BJ (cell line): Measurements from ENCODE around the gene TSPAN5. TPM values are rescaled to one million over a fixed set of nuclear protein-coding genes. Genes with fewer than 3 reads are reported as not detected.
"Not testable (repeated sequence)": the region's sequence is repeated elsewhere in the genome, so short reads cannot be mapped to it uniquely, and the experiment has no call there.

Source experiments
- CTCF ChIA-PET: fragments of 350-600 bp; formaldehyde crosslinking; extraction: SDS; loops from one replicate; lab custom pipeline; 2021; ENCODE audit warnings: antibody characterized with exemption, inconsistent platforms; lab: Yijun Ruan, JAX
- POLR2A ChIA-PET: fragments of 300-600 bp; sonication (Branson Sonifier 250); formaldehyde crosslinking; extraction: SDS; loops from one replicate; lab custom pipeline; 2021; ENCODE audit warnings: antibody characterized with exemption; lab: Charles Lee
- DNase-seq: peaks from one replicate; pipeline ENCODE4 v3.0.0-alpha.2; 2011; ENCODE audit warnings: low read depth
- H3K27me3 ChIP-seq: 2 replicates; pipeline ENCODE4 v1.6.0; 2011; ENCODE audit warnings: low read length; ENCODE audit not compliant: control insufficient read depth, insufficient read depth
- H3K36me3 ChIP-seq: 2 replicates; pipeline ENCODE4 v1.5.1; 2011; ENCODE audit warnings: low read length; ENCODE audit not compliant: control insufficient read depth, insufficient read depth
- H3K4me3 ChIP-seq: 2 replicates; pipeline ENCODE4 v1.5.1; 2011; ENCODE audit warnings: low read depth, mild to moderate bottlenecking, control low read depth, low read length
- CTCF ChIP-seq: IDR thresholded peaks from 2 replicates; pipeline ENCODE4 v1.5.1; 2011; ENCODE audit warnings: low read depth, mild to moderate bottlenecking, control low read depth, inconsistent platforms, low read length, moderate library complexity; ENCODE audit not compliant: insufficient read depth
- polyA minus RNA-seq: library from RNA; depleted of rRNA, polyadenylated mRNA; stranded (reverse); fragments of >200 nt; gene quantifications from 2 replicates; pipeline ENCODE4 v1.2.3, GENCODE V29; 2011; rRNA and poly(A)+ RNA removed
- polyA plus RNA-seq: library from polyadenylated mRNA; depleted of rRNA; stranded (reverse); fragments of >200 nt; gene quantifications from 2 replicates; pipeline ENCODE4 v1.2.3, GENCODE V29; 2011; rRNA removed

Gene TSPAN5
- polyA plus RNA-seq (74.5 and 96.5 TPM in 2 replicates), polyA minus RNA-seq (34.6 and 39.1 TPM in 2 replicates)

DNA sequence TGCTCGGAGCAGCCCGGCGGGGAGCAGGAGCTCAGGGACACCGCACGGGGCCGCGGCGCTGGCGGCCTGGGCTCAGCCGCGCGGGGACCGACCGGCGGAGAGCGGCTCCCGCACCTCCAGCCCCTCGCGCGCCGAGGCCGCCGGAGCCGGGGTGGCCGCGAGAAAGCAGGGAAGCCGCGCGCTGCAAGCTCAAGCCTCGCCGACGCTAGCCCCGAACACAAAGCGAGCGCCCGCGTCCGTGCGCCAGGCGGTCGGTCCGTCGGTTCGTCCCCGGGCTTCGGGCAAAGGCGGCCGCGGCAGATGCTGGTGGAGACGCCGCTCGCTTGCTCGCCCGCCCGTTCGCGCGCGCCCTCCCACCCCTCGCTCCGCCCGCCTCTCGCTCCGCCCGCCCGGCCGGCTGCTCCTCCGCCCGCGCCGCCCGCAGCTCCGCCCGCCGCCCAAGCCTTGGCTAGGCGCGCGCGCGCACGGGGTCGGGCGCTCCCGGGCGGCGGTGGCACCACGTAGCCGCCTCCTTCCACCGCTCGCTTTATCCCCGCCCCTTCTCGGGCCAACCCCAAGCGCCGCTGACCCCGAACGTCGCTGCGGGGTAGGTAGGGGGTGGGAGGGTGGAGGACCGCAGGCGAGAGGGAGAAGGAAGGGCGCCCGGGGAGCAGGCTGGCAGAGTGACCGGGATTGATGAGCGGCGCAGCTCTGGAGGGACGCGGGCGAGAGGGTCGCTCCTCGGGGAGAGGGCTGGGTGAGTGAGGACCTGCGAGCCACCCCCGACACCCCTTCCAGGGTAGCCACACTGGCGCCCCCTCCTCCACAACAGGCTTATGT lies at the start of gene TSPAN5:
Gene TSPAN5 (minus strand): TSS at position 325 of the 819 bp plus-strand sequence.
- TF ChIP-seq CTCF, result no peak
- ChIA-PET POLR2A (interaction anchor here (0.6 kb wide), 2 partner anchors 92 to 283 kb away, joined by 3 to 18 read pairs; no protein-coding TSS in a partner anchor), CTCF (interaction anchor here (0.7 to 1.8 kb wide), 4 partner anchors 20 to 191 kb away, joined by 3 to 10 read pairs (median 4); no protein-coding TSS in a partner anchor)
- H3K27me3 ChIP-seq, result no peaks in the 10 kb centered on the region
- no peak for DNase-seq
- H3K36me3 ChIP-seq, result no peaks in the 10 kb centered on the region
- peak within 1 kb of the TSS; percentile 75 for H3K4me3 ChIP-seq

GRCh38 chr4:98706935-98707334 lies 48.5 kb upstream of the TSPAN5 start:
- ChIA-PET POLR2A (no interaction called here), CTCF (no interaction called here)
- no peak overlapping the region for H3K4me3 ChIP-seq
- no peaks in the 10 kb centered on the region for H3K36me3 ChIP-seq
- TF ChIP-seq CTCF, result no peak
- H3K27me3 ChIP-seq, result no peaks in the 10 kb centered on the region
- DNase-seq, result no peak

DNA sequence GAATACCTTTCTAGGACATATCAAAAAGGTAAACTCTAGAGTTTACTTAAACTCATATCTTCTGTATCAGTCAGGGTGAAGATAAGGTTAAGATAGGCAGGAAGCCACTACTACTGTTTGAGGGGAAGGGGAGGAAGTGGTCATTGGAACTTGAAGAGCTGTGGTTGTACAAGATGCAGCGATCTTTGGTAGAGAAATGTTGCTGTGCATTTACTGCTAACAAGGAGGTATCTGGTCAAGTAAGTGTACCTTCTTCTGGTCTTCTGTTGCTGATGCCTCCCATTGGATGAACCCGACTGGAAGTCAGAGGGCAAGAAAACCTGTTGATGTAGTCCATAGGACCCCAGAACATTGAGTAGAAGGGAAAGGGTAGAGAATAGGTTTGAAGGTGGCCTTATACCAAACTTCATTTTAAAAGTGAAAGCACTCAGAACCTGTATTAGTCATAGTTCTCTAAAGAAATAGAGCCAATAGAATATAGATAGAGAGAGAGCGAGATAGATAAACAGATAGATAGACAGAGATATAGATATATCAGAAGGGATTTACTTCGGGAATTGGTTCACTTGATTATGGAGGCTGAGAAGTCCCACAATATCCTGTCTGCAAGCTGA lies 47.9 kb upstream of the TSPAN5 start:
- POLR2A ChIA-PET, result no interaction called here
- no peaks in the 10 kb centered on the region for H3K36me3 ChIP-seq
- DNase-seq, result no peak
- no peak overlapping the region for H3K4me3 ChIP-seq
- CTCF ChIA-PET, result no interaction called here
- no peaks in the 10 kb centered on the region for H3K27me3 ChIP-seq
- no peak for TF ChIP-seq CTCF

GRCh38 chr4:98705586-98705985 lies 47.2 kb upstream of the TSPAN5 start:
- H3K36me3 ChIP-seq, POLR2A ChIA-PET, DNase-seq, H3K27me3 ChIP-seq, H3K4me3 ChIP-seq, CTCF ChIA-PET: not testable (repeated sequence)

DNA sequence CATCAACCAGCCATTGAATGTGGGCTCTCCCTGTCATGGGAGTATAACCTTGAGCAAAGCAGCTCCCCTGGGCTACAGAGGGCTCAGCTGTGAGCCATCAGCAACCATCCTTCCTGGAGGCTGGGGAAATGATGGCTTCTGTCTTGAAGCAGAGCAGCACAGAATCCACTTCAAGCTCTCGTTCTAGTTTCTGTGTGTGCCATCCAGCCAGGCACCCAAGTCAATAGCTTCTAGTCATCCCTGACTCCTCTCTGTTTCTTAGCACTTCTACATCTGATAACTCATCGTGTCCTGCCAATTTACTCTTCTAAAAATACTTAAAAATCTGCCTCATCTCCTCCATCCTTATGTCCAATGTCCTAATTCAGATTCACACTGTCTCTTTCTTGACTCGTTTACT lies 42.2 kb upstream of the TSPAN5 start:
- Histone ChIP-seq H3K27me3 (peaks cover 2% of the 10 kb centered on the region), H3K4me3 (no peak overlapping the region), H3K36me3 (no peaks in the 10 kb centered on the region)
- POLR2A ChIA-PET, result no interaction called here
- DNase-seq, result no peak
- CTCF ChIA-PET, result interaction anchor here (1.3 kb wide), 1 partner anchor 12 kb away, joined by 4 read pairs; no protein-coding TSS in a partner anchor
- no peak for TF ChIP-seq CTCF
